EH (cell line): ENCODE data around the gene RPS4Y1.
A peak's percentile ranks its signal among the peaks of the same experiment; 100 is the strongest.

Experiments used
- DNase-seq: peaks from one replicate; pipeline ENCODE4 v3.0.0-alpha.2; 2015; ENCODE audit warnings: low read depth

RPS4Y1 gene

DNA sequence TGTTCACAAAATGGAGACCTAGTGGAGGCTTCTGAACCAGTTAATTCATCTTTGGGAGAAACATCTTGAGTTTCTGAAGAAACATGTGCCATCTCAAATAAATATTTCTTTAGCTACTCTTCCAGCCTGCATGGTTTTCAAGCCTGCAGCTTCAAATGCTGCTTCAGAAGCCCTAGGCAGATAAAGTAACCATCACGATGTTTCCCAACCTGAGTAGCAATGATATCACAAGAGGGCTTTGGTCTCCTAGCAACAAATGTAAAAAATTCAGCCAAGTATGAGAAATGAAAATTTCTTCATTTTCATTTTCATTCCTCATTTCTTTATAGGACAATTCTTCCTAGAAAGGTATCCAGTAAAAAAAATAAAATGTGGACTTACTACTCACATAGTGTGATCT, 42.2 kb downstream of the RPS4Y1 start:
- DNase-seq: no peak

GRCh38 chrY:2885880-2886279, 44.5 kb downstream of the RPS4Y1 start:
- no peak for DNase-seq

- DNase-seq: peak; percentile 87
These were observed 46.0 kb downstream of the RPS4Y1 start for GRCh38 chrY:2887386-2887785.

DNA sequence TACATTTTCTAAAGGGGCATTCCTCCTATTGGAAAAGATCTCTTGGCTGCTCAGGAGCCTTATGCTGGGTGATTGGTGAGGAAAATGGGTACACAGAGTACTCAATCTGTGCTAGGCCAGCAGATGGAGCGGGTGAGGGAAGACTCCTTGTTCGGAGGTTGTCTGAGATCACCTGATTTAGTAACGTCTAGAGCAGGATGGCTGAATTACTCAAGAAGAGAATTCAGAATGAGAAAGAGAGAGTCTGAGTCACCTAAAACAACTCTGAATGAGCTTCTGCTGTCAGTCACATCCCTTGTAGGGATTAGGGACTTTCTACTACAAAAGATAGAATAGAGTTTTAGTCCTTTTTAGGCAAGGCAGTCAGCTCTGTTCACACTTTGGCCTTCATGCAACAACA, 46.6 kb downstream of the RPS4Y1 start:
- DNase-seq: peak; percentile 72

DNA sequence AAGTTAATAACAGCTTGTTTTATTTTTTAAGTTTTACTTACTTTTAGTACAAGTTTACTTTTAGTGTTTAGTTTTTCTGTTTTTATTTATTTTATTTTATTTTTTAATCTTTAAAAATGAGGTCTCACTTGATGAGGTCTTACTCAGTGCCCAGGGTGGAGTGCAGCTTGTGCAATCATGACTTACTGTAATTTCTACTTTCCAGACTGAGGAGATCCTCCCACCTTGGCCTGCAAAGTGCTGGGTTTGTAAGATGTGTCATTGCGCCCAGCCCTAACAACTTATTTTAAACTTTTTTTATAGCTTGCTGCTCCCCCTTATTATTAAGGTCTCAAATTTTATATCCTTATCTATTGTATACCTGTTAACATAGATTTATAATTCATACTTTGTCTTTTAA, 52.1 kb downstream of the RPS4Y1 start:
- DNase-seq: no peak

- DNase-seq: no peak
These were observed 54.6 kb downstream of the RPS4Y1 start for GRCh38 chrY:2896050-2896449.

GRCh38 chrY:2907356-2907755, 66.0 kb downstream of the RPS4Y1 start:
- peak; percentile 81 for DNase-seq

DNA sequence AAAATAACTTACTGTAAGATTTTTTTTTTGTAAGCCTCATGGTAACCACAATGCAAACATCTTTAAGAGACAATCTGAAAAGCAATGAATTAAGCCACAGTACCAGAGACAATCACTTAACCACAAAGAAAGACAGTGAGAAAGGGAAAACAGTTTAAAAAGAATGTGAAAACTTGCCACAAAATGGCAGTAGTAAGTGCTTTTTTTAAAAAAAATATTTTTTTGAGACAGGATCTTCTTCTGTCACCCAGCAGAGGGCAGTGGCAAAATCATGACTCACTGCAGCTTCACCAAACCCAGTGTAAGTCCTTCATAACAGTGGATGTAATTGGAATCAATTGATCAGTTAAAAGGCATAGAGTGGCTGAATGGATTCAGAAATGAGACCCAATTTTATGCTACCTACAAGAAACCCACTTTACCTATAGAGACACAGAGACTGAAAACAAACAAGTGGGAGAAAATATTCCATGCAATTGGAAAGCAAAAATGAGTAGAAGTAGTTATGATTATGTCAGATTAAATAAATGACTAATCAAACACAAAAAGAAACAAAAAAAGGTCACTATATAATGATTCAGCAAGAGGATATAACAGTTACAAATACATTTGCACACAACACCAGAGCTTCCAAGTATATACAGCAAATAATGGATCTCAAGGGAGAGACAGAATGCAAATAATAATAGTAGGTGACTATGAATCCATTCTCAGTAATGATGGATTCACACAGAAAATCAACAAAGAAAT, 71.8 kb downstream of the RPS4Y1 start:
- peak; percentile 67 for DNase-seq
